NT2/D1 (cell line): ENCODE data around the gene SURF2.
A peak's percentile ranks its signal among the peaks of the same experiment; 100 is the strongest.

Experiments
- DNase-seq: peaks from one replicate; pipeline ENCODE4 v3.0.0-alpha.2; 2011; ENCODE audit warnings: low read depth, low spot score
- H3K27me3 ChIP-seq: 2 replicates; pipeline ENCODE4 v1.6.0; 2011; ENCODE audit warnings: mild to moderate bottlenecking; ENCODE audit not compliant: insufficient read length, insufficient read depth
- H3K36me3 ChIP-seq: 2 replicates; pipeline ENCODE4 v1.6.1; 2011; ENCODE audit warnings: mild to moderate bottlenecking, low read length, mixed read lengths; ENCODE audit not compliant: insufficient read depth, insufficient read length
- H3K4me1 ChIP-seq: 2 replicates; pipeline ENCODE4 v1.5.1; 2011; ENCODE audit not compliant: insufficient read depth, insufficient read length
- H3K4me3 ChIP-seq: 2 replicates; pipeline ENCODE4 v1.5.1; 2011; ENCODE audit warnings: low read depth; ENCODE audit not compliant: insufficient read length
- H3K9ac ChIP-seq: 2 replicates; pipeline ENCODE4 v1.6.0; 2011; ENCODE audit warnings: low read depth; ENCODE audit not compliant: insufficient read length
- H3K9me3 ChIP-seq: 2 replicates; pipeline ENCODE4 v1.5.1; 2011; ENCODE audit warnings: mild to moderate bottlenecking, low read length; ENCODE audit not compliant: insufficient read depth
- SUZ12 ChIP-seq: IDR thresholded peaks from 2 replicates; pipeline ENCODE4 v1.6.1; 2011; ENCODE audit not compliant: insufficient read length, insufficient read depth; ENCODE audit errors: extremely low read depth
- YY1 ChIP-seq: IDR thresholded peaks from 2 replicates; pipeline ENCODE4 v1.6.1; 2011; ENCODE audit not compliant: insufficient read length, insufficient read depth
- ZNF274 ChIP-seq: IDR thresholded peaks from 2 replicates; pipeline ENCODE4 v1.6.1; 2011; ENCODE audit warnings: mild to moderate bottlenecking, low read depth, low read length

Gene SURF2

DNA sequence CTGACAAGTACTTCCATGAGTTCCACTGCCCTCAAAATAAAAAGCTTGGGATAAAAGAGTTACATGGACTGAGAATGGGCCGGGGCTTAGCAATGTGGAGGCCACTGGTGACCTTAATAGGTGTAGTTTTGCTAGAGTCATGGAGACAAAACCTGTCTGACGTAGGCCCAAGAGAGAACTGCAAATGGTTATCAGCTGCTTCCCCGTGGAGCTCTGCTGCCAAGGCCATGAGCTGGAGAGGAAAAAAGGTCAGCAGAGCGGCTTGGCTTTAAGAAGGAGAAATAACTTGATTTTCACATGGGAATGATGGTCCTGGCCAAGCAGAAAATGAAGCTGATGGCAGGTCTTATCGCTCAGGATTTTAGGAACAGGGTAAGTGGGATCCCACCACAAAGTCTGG lies 16.7 kb upstream of the SURF2 start:
- H3K9ac ChIP-seq = peak overlapping the region; percentile 3

GRCh38 chr9:133340256-133340655 lies 16.1 kb upstream of the SURF2 start:
- TF ChIP-seq ZNF274 (no peak), SUZ12 (no peak), YY1 (no peak)
- Histone ChIP-seq H3K4me1 (peaks cover 14% of the 10 kb centered on the region), H3K9ac (no peak overlapping the region), H3K27me3 (no peaks in the 10 kb centered on the region), H3K4me3 (no peak overlapping the region), H3K9me3 (no peaks in the 10 kb centered on the region), H3K36me3 (peaks cover 76% of the 10 kb centered on the region)
- no peak for DNase-seq

More for the DNA sequence above, 16.7 kb upstream of the SURF2 start:
- no peak overlapping the region for H3K4me3 ChIP-seq
- peaks cover 73% of the 10 kb centered on the region for H3K36me3 ChIP-seq
- no peak for DNase-seq
- TF ChIP-seq YY1 = no peak
- TF ChIP-seq SUZ12 = no peak
- no peak for TF ChIP-seq ZNF274
- no peaks in the 10 kb centered on the region for H3K27me3 ChIP-seq
- no peaks in the 10 kb centered on the region for H3K9me3 ChIP-seq
- H3K4me1 ChIP-seq = peaks cover 14% of the 10 kb centered on the region

- no peak for TF ChIP-seq YY1
- Histone ChIP-seq H3K4me1 (peaks cover 16% of the 10 kb centered on the region), H3K9ac (no peak overlapping the region), H3K27me3 (no peaks in the 10 kb centered on the region), H3K36me3 (peaks cover 83% of the 10 kb centered on the region), H3K9me3 (no peaks in the 10 kb centered on the region), H3K4me3 (no peak overlapping the region)
- no peak for DNase-seq
Observed at GRCh38 chr9:133340916-133341315, 15.4 kb upstream of the SURF2 start.

GRCh38 chr9:133341369-133342068 lies 14.8 kb upstream of the SURF2 start:
- no peak for DNase-seq
- H3K4me3 ChIP-seq = no peak overlapping the region
- peaks cover 86% of the 10 kb centered on the region for H3K36me3 ChIP-seq
- no peaks in the 10 kb centered on the region for H3K9me3 ChIP-seq
- peak overlapping the region; percentile 36 for H3K9ac ChIP-seq
- H3K4me1 ChIP-seq = peaks cover 22% of the 10 kb centered on the region
- no peaks in the 10 kb centered on the region for H3K27me3 ChIP-seq
- TF ChIP-seq ZNF274 = no peak
- TF ChIP-seq SUZ12 = no peak
- TF ChIP-seq YY1 = no peak

DNA sequence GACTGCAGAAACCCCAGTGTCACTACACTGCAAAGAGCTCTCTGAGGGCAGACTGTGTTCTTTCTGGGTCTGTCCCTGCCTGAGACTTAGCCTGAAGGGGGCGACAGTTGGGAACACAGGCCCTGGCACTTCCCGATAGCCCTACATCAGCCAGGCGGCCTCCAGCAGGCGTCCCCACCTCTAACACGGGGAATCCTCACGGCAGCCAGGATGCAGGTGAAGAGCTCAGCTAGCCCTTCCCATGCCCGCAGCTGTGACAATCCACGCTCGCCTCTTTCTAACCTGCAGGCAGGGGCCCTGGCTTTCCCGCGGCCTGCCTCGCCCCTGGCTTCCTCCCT lies 14.3 kb upstream of the SURF2 start:
- no peaks in the 10 kb centered on the region for H3K27me3 ChIP-seq
- H3K4me1 ChIP-seq = peaks cover 24% of the 10 kb centered on the region
- peaks cover 88% of the 10 kb centered on the region for H3K36me3 ChIP-seq
- H3K9me3 ChIP-seq = no peaks in the 10 kb centered on the region
- H3K9ac ChIP-seq = peak overlapping the region; percentile 36
- TF ChIP-seq YY1 = no peak
- TF ChIP-seq SUZ12 = no peak
- no peak for TF ChIP-seq ZNF274
- no peak overlapping the region for H3K4me3 ChIP-seq
- no peak for DNase-seq

- Histone ChIP-seq H3K9me3 (no peaks in the 10 kb centered on the region), H3K27me3 (no peaks in the 10 kb centered on the region), H3K36me3 (peaks cover 88% of the 10 kb centered on the region), H3K4me3 (no peak overlapping the region), H3K9ac (peak overlapping the region; percentile 50), H3K4me1 (peaks cover 24% of the 10 kb centered on the region)
- TF ChIP-seq ZNF274 (no peak), SUZ12 (no peak), YY1 (no peak)
- no peak for DNase-seq
Observed at GRCh38 chr9:133342570-133342969, 13.8 kb upstream of the SURF2 start.

DNA sequence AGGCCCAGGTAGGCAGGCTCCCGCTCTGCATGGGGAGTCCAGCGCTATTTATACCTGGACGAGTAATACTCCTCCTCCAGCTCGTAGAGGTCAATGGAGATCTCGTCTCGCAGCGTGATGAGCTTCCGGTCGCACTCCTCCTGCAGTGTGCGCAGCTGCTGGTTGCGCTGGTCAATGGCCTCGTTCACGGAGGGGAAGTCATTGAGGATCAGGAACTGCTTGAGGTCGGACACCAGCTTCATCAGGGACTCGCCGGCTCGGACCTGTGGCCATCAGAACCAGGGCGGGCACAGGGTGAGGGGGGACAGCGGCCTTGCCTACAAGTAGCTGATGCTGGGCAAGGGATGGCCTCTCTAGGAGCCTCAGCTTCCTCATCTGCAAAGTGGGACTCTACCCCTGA lies 12.3 kb upstream of the SURF2 start:
- Histone ChIP-seq H3K9me3 (no peaks in the 10 kb centered on the region), H3K9ac (no peak overlapping the region), H3K36me3 (peaks cover 86% of the 10 kb centered on the region), H3K27me3 (no peaks in the 10 kb centered on the region), H3K4me3 (no peak overlapping the region), H3K4me1 (peaks cover 24% of the 10 kb centered on the region)
- TF ChIP-seq ZNF274 (no peak), YY1 (no peak), SUZ12 (no peak)
- no peak for DNase-seq

DNA sequence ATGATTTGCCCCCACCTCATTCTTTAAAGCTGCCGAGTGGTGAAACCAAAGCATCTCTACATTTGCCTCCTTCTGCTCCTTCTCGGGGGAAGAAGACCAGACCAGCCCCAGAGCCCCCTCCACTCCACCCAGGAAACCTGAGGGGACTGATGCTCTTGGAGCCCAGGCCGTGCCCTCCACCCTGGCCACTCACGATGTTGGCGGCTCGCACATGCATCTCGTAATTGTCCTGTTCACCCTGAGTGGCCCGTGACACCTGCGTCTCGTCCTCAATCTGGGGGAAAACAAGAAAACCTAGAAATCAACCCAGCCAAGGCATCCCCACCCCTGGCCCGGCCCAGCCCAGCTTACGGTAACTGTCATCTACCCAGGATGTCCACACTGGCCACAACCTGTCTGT lies 11.4 kb upstream of the SURF2 start:
- H3K4me3 ChIP-seq = no peak overlapping the region
- H3K9me3 ChIP-seq = no peaks in the 10 kb centered on the region
- H3K9ac ChIP-seq = no peak overlapping the region
- H3K27me3 ChIP-seq = no peaks in the 10 kb centered on the region
- H3K36me3 ChIP-seq = peaks cover 86% of the 10 kb centered on the region
- TF ChIP-seq YY1 (no peak), SUZ12 (no peak), ZNF274 (no peak)
- peaks cover 25% of the 10 kb centered on the region for H3K4me1 ChIP-seq
- DNase-seq = no peak
